WTC11 (cell line): ENCODE data around the gene ABCG1.

ENCODE experiments used
- ATF2 ChIP-seq: sonication (generic); formaldehyde crosslinking; IDR thresholded peaks from 2 replicates; pipeline ENCODE4 v1.8.1; 2022; ENCODE audit warnings: low read depth, missing genetic modification reagents, borderline replicate concordance
- ATF6 ChIP-seq: sonication (generic); formaldehyde crosslinking; IDR thresholded peaks from 2 replicates; pipeline ENCODE4 v1.8.1; 2023; ENCODE audit warnings: mild to moderate bottlenecking, missing genetic modification reagents
- CTCF ChIP-seq: fragments of 200-600 bp; IDR thresholded peaks from 2 replicates; pipeline ENCODE4 v1.8.0; 2022; ENCODE audit warnings: antibody characterized with exemption
- E2F4 ChIP-seq: sonication (generic); formaldehyde crosslinking; IDR thresholded peaks from 2 replicates; pipeline ENCODE4 v1.8.1; 2022; ENCODE audit warnings: low read depth, mild to moderate bottlenecking, moderate library complexity, missing genetic modification reagents, borderline replicate concordance
- FOXJ3 ChIP-seq: sonication (generic); formaldehyde crosslinking; IDR thresholded peaks from 2 replicates; pipeline ENCODE4 v1.9.0; 2021; ENCODE audit warnings: missing genetic modification reagents, mild to moderate bottlenecking, borderline replicate concordance
- NFE2L1 ChIP-seq: sonication (generic); formaldehyde crosslinking; IDR thresholded peaks from 2 replicates; pipeline ENCODE4 v1.8.1; 2023; ENCODE audit warnings: missing genetic modification reagents
- NFYB ChIP-seq: sonication (generic); formaldehyde crosslinking; conservative IDR thresholded peaks from 2 replicates; pipeline ENCODE4 v1.8.0; 2022; ENCODE audit warnings: low read depth, missing genetic modification reagents
- NR3C1 ChIP-seq: sonication (generic); formaldehyde crosslinking; conservative IDR thresholded peaks from 2 replicates; pipeline ENCODE4 v1.8.1; 2023; ENCODE audit warnings: low read depth, mild to moderate bottlenecking, missing genetic modification reagents
- SMAD3 ChIP-seq: sonication (generic); formaldehyde crosslinking; IDR thresholded peaks from 2 replicates; pipeline ENCODE4 v1.8.0; 2022; ENCODE audit warnings: missing genetic modification reagents, mild to moderate bottlenecking, borderline replicate concordance

GRCh38 chr21:42319851-42320572 is 101.1 kb downstream of the ABCG1 start:
- TF ChIP-seq FOXJ3 (CRISPR knock-in tag) (no peak), SMAD3 (CRISPR knock-in tag) (no peak), CTCF (no peak), NR3C1 (CRISPR knock-in tag) (no peak), E2F4 (no peak), NFYB (CRISPR knock-in tag) (no peak), NFE2L1 (CRISPR knock-in tag) (no peak), ATF6 (CRISPR knock-in tag) (no peak), ATF2 (CRISPR knock-in tag) (no peak)
